HG03342 (cell line): ENCODE results near the gene GOLGA1.
A peak's percentile ranks its signal among the peaks of the same experiment; 100 is the strongest.
"Not testable (repeated sequence)": the region's sequence is repeated elsewhere in the genome, so short reads cannot be mapped to it uniquely, and the experiment has no call there.

ENCODE experiments used
- ATAC-seq: cut with Tn5 transposase; IDR thresholded peaks from one replicate; pipeline ENCODE4 v1.9.1; 2021; ENCODE audit warnings: mild to moderate bottlenecking, moderate library complexity; ENCODE audit not compliant: unreplicated experiment

The GOLGA1 gene

DNA sequence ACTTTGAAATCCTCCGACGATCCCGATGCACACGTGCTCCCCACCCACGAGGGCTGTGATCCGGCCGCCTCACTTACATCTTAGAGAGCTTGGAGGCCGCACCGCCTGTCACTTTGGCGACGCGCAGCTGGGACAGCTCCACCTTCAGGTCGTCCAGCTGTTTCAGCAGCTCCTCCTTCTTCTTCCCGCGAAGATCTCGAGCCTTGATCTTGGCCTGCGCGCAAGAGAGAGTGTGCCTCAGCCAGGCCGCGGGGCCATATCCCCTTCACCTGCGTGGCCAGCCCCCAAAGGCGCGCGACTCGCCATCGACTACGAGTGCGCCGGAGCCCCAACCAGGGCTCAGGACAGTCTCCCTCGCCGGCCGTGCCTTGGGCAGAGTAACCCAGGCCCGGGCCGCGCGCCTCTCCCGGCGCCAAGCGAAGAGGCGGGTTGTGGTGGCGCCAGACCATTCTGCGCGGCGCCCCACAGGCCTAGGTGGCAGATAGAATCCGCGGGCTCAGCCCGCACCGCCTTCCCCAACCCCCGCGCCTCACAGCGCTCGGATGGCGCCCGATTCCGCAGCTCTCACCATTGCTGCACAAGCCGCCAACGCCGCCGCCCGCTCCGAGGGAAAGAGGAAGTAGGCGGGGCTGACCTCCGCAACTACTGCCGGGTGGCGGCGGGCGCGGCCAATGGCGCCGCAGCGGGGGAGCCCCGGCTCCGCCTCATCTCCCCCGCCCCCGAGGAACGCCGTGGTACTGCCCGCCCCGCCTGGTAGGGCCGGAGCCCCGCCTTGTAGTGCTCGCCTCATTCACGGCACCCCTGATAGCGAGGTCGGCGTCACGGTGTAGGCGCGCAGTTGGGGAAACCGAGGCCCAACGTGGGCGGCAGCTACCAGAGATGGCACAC, 79.3 kb downstream of the GOLGA1 start, which contains the start of the genes ARPC5L and RPL35:
ARPC5L (plus strand) TSS at position 789 of the 888 bp plus-strand sequence. CDS start 7,161 bp downstream, outside the sequence.
RPL35 (minus strand) TSS at position 616 of the 888 bp plus-strand sequence; CDS start at position 571, 45 bp downstream.
- peak; percentile 90 for ATAC-seq

DNA sequence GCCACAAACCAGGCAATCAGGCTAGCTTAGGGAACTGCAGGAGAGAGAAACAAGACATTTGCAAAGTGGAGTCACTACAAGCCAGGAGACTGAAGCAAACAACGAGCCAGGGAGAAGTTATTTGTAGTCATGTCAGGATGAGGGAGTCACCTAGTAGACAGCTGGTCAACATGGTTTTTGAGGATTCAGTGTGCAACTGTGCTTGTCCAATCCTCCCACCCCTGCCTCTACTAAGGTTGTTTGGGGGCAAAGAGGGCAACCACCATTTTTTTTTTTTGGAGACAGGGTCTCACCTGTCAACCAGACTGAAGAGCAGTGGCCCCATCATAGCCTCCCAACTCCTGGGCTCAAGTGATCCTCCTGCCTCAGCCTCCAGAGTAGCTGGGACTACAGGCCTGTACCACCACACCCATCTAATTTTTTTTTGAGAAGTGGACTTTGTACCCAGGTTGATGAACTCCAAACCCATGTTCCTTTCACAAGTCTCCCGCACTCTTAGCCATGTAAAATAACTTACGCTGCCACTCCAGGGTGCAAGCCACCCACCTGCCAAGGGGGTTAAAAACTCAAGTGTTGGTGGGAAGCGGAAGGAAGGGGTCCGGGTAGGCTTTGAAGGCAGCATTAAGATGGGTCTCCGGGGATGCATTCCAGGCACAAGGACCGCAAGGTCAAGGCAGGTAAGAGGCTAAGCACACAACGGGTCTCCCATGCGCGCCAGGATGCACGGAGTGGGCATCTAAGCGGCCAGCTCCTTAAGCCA, 80.1 kb downstream of the GOLGA1 start:
- no peak for ATAC-seq

DNA sequence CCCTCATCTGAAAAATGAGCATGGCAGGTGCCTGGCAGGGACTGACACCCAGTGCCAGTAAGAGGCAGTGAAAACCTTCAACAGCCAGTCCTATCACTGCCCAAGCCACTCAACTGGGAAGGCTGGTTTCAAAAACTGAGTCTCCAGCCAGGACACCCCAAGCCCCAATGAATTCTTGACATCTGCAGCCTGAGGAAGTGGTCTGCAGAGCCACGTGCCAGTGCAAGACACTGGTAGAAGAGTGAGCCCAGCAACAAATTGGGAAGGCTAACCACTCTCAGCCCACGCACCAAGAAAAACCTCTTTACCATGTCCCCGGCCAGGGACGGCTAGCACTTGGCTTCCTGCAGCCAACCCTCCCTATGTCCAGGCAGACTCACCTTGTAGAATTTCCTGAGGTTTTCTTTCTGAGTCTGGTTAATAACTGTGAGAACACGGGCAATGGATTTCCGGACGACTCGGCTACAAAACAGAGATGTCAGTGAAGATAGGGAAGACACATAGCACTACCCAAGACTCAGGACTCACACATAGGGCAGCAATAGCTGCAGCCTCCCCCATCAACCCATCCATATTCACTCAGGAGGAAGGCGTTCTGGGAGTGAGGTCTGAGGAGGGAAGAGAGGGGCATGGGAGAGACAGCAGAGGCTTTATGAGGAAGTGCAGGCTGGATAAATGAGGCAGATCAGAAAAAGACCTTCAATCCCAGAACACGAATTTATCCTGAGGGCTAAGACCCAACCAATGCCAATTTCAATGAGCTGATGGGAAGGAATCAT, 80.9 kb downstream of the GOLGA1 start:
- ATAC-seq, result no peak

DNA sequence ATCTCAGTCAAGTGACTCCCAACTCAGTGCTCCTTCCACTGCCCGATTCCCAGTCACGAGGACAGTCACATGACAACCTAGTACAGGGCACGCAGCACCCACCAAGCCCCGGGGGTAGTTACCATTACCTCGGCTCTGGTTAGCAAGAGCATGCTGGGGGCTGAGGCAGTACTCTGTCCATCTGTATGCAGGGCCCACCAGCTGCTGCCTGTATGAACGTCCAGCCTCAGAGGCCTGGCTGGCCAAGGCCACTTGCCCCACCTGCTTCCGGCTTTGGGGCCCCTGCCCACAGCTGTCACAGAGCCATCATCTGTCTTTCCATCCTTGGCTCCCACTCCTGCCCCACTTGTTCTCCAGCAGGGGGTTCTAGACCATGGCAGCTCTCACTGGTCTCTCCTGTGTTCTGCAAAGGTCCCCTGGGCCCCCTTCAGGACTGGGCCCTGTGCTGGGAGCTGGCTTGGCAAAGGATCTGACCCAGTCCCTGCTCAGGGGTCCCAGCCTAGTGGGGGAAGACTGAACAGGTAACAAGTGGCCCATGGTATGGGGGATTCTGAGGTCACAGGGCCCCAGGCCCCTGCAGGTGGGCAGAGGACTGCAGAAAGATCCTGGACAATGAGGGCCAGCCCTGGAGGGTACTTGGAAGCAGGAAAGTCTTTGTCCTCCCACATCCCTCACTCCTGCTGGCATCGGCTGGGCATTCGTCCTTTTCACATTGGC, 82.4 kb downstream of the GOLGA1 start:
- ATAC-seq, result no peak

DNA sequence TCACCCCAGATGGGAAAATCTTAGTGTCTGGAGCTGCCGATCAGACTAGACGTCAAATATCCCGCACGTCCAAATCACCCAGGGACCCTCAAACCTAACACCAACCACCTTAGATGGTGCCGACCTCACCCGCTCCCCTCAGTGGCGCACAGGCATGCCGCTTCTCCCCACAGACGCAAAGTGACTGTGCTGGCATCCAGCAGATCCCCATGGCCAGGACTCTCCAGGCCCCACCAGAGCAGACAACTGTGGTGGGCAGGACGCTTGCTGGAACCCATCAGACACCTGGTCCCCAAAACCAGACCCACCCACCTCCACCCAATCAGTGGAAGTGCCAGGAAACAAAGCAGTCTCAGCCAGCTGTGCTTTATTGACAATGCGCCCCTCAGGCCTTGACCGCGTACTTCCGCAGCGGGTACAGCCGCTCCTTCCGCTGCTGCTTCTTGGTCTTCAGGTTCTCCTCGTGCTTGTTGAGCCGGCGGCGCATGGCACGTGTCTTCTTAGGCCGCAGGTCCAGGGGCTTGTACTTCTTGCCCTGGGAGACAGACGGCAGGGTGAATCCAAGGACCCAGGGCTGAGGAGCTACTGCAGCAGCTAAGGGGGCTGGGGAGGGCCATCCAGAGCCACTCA, 83.2 kb downstream of the GOLGA1 start:
- no peak for ATAC-seq

DNA sequence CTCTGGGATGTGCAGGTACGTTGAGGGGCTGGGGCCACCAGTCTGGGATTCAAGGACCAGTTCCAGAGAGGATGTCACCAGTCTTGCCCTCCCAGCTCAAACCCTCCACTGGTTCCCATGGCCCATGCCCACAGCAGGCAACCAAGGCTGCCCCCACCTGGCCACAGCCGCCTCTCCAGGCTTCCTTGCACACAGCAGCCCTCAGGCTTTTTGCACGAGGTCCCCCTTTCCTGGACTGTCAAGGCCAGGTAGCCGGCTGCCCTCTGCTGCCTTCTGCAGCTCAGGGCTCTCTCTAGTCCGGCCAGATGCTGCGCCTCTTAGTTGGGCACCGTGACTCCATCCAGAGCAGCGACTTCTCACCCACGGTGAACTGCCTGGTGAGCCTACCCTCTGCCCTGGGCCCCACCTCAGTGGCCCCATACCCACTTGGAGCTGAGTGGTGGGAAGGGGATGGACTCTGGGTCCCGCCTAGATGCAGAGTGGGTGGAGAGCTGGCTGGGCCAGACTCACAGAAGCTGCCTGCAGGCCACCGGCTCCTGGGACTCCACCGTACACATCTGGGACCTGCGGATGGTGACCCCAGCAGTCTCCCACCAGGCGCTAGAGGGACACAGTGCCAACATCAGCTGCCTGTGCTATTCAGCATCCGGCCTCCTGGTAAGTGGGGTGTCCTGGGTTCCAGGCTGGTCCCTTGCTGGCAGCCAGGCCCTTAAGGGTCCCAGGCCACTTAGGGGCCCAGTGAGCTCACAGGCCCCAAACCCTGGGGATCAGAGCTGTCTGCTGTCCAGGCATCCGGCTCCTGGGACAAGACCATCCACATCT, 84.7 kb downstream of the GOLGA1 start:
- ATAC-seq, result no peak

DNA sequence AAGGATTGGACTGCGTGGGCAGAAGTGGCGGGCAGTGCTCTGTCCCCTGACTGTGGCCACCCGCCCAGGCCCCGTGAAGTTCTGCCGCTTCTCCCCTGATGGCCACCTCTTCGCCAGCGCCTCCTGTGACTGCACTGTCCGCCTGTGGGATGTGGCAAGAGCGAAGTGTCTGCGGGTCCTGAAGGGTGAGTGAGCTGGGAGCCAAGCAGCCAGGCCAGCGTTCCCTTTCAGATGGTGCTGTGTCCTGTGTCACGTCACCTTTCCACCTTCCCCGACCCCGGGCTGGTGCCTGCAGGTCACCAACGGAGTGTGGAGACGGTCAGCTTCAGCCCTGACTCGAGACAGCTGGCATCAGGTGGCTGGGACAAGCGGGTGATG, 85.3 kb downstream of the GOLGA1 start:
- no peak for ATAC-seq

DNA sequence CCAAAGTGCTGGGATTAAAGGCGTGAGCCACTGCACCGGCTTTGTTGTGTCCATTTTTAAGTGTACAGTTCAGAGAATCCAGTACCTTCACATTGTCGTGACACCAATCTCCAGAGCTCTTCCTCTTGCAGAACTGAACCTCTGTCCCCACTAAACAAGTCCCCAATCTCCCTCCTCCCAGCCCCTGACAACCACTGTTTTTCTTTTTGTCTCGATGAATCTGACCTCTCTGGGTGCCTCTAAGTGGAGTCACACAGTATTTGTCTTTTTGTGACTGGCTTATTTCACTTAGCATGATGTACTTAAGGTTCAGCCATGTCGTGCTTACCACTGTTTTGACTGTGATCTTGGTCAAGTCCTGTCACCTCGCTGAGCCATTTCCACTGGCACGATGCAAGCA, 86.1 kb downstream of the GOLGA1 start:
- no peak for ATAC-seq

DNA sequence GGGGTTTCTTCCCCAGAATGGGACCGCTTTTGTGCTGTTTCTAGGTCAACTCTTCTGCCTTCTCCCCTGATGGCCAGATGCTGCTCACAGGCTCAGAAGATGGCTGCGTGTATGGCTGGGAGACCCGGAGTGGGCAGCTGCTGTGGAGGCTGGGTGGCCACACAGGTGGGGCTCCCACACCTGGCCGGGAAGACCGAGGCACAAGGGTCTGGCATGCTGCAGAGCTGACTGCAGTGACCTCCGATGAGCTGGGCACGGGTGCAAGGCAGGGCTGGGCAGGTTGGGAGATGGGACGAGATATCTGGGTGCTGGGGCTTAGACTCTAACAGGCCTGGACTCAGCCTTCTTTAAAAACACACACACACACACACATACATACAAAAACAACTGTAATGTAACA, 86.7 kb downstream of the GOLGA1 start:
- no peak for ATAC-seq

DNA sequence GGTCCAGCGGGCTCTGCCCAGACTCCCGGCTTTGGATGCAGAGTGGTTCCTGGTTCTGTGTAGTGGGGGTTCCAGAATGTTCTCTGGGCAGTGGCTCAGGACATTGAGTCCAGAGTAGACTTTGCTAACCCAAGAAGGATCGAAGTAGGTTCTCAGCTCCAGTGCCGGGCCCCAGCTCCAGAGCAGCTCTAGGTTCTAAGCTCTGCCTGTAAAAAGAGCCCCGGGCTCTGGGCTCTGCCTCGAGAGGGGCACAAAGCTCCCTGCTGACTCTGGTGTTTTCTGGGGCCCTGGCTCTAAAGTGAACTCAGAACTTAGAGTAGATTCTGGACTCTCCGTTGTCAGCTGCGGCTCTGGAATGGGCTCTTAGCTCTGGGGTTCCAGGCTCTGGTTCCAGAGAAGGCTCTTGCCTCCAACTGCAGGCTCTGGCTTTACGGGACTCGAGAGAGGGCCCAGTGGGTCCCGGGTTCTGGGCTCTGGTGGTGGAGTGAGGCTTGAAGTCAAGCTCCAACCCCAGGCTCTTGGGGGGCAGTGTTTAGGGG, 87.2 kb downstream of the GOLGA1 start:
- no peak for ATAC-seq

DNA sequence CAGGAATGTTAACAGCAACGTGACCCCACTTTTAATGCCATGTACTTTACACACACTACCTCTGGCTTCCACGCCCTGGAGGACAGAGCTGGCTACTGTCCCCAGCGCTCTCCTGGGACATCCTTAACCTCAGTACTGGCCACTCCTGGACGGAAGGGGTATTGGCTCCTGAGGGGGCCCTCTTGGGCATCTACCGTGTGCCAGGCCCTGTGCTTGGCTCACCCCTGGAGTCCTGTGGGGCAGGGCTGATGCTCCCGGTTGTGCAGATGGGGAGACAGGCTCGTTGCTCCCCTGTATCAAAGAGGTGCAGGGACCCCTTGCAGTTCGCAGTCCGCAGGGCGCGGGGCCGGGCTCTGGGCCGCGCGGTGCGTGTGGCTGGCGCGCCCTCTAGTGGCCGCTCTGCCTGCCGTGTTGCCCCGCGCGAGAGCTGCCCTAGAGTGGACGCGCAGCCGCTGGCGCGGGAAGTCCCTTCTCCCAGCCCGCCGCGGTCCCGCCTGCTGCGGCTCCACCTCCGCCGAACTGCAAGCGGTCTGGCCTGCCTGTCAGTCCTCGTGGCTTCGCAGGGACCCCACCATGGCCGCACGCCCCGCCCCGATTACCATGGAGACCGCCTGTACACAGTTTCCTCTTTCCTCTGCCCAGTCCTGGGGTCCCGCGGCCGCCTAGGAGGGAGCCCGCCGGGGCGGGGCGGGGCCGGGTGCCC, 87.9 kb downstream of the GOLGA1 start, which contains the start of gene WDR38:
WDR38 (plus strand) TSS at position 632 of the 703 bp plus-strand sequence. CDS start 72 bp downstream, outside the sequence.
- ATAC-seq, result peak; percentile 50

DNA sequence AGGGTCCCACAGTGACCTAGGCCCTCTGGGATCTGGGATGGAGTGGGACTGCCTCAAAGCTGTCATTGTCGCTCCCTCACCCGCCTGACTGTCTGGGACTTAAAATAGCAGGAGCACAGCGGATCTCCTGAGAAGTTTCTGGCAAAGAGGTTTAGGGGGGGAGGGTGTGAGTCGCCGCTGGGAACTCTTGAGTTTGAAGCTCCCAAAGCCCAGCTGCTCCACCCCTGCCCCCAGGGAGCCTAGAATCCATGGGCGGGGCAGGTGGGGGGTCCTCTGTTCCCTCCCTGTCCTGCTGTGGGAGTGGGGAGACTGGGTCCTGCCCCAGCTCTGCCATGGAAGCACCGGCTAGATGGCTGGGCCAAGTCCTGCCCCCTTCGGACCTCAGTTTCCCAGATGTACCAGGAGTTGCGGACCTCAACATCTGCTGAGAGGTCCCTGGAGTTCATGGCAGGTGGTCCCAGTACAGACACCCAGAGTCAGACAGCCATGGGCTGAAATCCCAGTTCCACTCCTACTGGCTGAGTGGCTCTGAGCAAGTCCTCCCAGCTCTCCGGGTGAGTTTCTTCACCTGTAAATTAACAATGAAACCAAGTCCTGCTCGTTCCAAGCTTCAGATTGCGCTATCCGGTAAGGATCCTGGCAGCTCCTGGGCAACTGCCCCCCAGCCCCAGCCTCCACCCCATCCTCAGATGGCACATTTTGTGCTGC, 88.6 kb downstream of the GOLGA1 start:
- no peak for ATAC-seq

DNA sequence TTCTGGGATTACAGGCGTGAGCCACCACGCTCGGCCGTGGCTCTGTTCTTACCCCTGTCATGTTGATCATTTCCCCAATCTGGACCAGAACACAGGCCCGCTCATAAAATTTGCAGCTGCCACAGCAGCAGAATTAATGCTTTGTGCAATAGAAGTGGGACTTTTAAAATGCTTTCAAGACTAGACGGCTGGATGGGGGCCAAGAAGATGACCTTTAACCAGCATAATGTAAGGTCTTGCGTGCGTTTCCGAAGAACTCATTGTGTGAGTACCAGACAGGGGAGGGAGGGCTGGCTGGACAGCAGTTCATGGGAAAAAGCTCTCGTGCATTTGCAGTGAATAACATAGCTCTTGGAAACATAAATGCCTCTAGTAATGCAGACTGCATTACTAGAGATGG, 91.1 kb downstream of the GOLGA1 start:
- ATAC-seq, result no peak

DNA sequence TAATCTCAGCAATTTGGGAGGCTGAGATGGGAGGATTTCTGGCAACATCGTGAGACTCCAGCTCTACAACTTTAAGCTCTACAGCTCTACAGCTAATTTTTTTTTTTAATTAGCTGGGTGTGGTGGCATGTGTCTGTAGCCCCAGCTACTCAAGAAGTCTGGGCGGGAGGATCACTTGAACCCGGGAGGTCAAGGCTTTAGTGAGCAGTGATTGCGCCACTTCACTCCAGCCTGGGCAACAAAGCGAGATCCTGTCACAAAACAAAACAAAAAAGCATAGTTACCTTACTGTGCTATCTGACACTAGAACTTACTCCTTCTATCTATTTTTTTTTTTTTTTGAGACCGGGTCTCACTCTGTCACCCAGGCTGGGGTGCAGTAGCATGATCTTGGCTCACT, 93.9 kb downstream of the GOLGA1 start:
- no peak for ATAC-seq

DNA sequence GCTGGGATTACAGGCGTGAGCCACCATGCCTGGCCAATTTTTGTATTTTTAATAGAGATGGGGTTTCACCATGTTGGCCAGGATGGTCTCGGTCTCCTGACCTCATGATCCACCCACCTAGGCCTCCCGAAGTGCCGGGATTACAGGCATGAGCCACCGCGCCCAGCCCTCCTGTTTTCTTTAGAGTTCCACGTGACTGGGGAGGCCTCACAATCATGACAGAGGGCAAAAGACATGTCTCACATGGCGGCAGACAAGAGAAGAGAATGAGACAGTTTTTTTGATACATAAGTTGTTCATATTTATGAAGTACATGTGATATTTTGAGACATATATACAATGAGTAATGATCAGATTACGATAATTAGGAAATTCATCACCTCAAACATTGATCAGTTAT, 94.4 kb downstream of the GOLGA1 start:
- ATAC-seq, result not testable (repeated sequence)

DNA sequence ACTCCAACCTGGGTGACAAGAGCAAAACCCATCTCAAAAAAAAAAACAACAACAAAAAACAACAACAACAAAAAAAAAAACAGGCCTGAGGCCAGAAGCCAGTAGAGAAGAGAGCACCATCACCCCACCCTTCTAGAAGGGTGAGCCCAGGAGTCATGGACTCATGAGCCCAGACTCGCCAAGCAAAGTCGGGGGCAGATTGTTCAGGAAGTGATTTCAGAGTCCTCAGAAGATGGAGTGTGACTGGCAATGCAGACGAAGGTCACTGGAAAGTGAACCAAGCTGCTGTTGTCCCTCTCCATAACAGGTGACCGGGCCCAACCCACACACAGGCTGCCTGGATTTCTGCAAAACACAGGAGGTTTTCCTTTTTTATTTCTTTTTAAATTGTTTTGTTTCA, 96.6 kb downstream of the GOLGA1 start:
- no peak for ATAC-seq

DNA sequence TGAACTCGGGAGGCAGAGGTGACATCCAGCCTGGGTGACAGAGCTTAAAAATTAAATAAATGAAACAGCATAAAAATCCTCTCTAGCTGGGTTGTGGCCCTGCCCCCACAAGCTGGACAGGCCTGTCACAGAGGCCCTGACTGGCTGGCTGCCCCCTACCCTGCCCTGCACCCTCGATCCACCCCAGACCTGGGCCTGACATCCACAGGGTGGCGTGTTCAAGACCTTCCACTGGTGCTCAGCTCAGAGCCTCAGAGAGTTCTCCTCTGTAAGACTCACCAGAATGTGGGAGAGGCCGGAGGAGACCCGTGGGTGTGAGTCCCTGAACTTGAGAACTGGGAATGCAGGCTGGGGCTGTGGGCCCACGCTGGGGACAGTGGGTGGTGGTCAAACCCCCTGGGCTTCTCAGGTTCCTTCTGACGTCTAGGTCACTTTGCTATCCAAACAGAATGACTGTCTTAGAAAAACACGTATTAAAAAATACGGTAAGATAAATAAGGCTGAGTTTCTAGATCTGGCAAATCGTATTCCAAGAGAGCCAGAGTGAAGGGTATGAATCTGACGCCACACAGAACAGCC, 97.3 kb downstream of the GOLGA1 start:
- no peak for ATAC-seq
